Sigmoid colon (tissue), 7 donors: ENCODE data around the gene PUDP. TPM values are rescaled to one million over a fixed set of nuclear protein-coding genes. Genes with fewer than 3 reads are reported as not detected.
"Not testable (repeated sequence)": the region's sequence is repeated elsewhere in the genome, so short reads cannot be mapped to it uniquely, and the experiment has no call there.

Experiments
- DNase-seq: peaks from one replicate; pipeline ENCODE4 v3.0.0-alpha.2; 2019
- H3K27ac ChIP-seq, 4 donors: fragments of 200-600 bp; sonication (generic); one replicate each; pipeline ENCODE4 v1.5.1; 2016 to 2019; ENCODE audit warnings: mild to moderate bottlenecking in 1 of 4
- H3K27me3 ChIP-seq, 3 donors: fragments of 200-600 bp; sonication (generic); one replicate each; pipeline ENCODE4 v1.5.1; 2019; ENCODE audit warnings: mild to moderate bottlenecking in 1 of 3
- H3K36me3 ChIP-seq, 4 donors: fragments of 200-600 bp; sonication (generic); one replicate each; pipeline ENCODE4 v1.5.1; 2016 to 2019
- H3K4me1 ChIP-seq, 4 donors: fragments of 200-600 bp; sonication (generic); one replicate each; pipeline ENCODE4 v1.5.1; 2017 to 2019
- H3K4me3 ChIP-seq, 4 donors: fragments of 200-600 bp; sonication (generic); one replicate each; pipeline ENCODE4 v1.5.1; 2017 to 2019; ENCODE audit warnings: mild to moderate bottlenecking in 2 of 4, moderate library complexity in 1 of 4
- H3K9me3 ChIP-seq, 4 donors: fragments of 200-600 bp in 3 of 4; sonication (generic) in 3 of 4; one replicate each; pipeline versions ENCODE4 v1.5.1 to v1.6.1; 2013 to 2019
- EP300 ChIP-seq, 4 donors: sonication (generic); formaldehyde crosslinking; IDR thresholded peaks; one replicate each; pipeline ENCODE4 v1.6.1; 2017; ENCODE audit warnings: antibody characterized with exemption in 4 of 4
- POLR2A ChIP-seq, 2 donors: fragments of 450-650 bp; IDR thresholded peaks; one replicate each; pipeline ENCODE4 v1.6.1; 2016; ENCODE audit warnings: antibody characterized with exemption in 2 of 2, mild to moderate bottlenecking in 2 of 2, moderate library complexity in 2 of 2
- POLR2AphosphoS5 ChIP-seq, 4 donors: sonication (generic); formaldehyde crosslinking; IDR thresholded peaks; one replicate each; pipeline ENCODE4 v1.6.1; 2017; ENCODE audit warnings: antibody characterized with exemption in 4 of 4
- WGBS, 2 donors: extraction: QIAGEN DNeasy Blood & Tissue Kit; methylation state at CpG; one replicate each; pipeline ENCODE4 v1.1.7; 2013; 5-methylcytosine and 5-hydroxymethylcytosine counted together
- intact Hi-C: fragments of 100-400 bp; cut with DNase I; formaldehyde crosslinking; loops from one replicate; pipeline ENCODE4 v1.15.1; 2023
- polyA plus RNA-seq, 3 donors: library from polyadenylated mRNA; stranded (reverse); fragments of 200-250 nt; gene quantifications; one replicate each; pipeline ENCODE4 v1.2.3, GENCODE V29; 2013
- total RNA-seq, 4 donors: library from RNA; depleted of rRNA; stranded (reverse); fragments of >200 nt; gene quantifications; one replicate each; pipeline ENCODE4 v1.1.0, GENCODE V29; 2016
- TF ChIP-seq, protein P1 (sequence below), 4 experiments: fragments of 450-650 bp in 3 of 4; fragments of 200-600 bp in 1 of 4; IDR thresholded peaks; one replicate each; pipeline ENCODE4 v1.5.1; 2016 to 2019; ENCODE audit warnings: antibody characterized with exemption in 4 of 4, mild to moderate bottlenecking in 3 of 4, moderate library complexity in 2 of 4
- donor health status: healthy with polysubstance abuse.
- donor health status: Bipolar disorder and iron deficiency.
- donor health status: healthy.

The PUDP gene
- total and polyA plus RNA-seq, 7 donors: 6.9 to 29.4 (median 17.2) TPM

DNA sequence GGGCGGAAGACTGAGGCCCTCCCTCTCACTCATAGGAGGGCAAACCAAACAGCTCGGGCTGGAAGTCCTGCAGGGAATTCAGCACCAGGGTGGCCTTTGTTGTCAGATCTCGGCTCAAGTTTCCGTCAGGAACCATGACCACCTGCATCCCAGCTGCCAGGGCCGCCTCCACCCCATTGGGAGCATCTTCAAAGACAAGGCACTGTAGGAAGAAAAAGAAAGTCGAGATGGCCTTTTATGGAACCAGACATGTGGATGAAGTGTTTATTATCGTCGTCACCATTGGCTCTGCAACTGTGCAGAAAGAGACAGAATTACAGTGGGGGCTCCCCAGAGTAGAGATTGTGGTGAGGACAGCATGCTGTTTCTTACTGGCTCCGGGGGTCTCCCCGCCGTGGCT lies 97.7 kb downstream of the PUDP start:
- Histone ChIP-seq H3K36me3 (peaks cover 0 to 8% (median 0%) of the 10 kb centered on the region in 4 donors), H3K27ac (no peak overlapping the region), H3K27me3 (no peaks in the 10 kb centered on the region), H3K9me3 (no peaks in the 10 kb centered on the region), H3K4me3 (no peak overlapping the region), H3K4me1 (no peaks in the 10 kb centered on the region)
- TF ChIP-seq, protein P1, sequence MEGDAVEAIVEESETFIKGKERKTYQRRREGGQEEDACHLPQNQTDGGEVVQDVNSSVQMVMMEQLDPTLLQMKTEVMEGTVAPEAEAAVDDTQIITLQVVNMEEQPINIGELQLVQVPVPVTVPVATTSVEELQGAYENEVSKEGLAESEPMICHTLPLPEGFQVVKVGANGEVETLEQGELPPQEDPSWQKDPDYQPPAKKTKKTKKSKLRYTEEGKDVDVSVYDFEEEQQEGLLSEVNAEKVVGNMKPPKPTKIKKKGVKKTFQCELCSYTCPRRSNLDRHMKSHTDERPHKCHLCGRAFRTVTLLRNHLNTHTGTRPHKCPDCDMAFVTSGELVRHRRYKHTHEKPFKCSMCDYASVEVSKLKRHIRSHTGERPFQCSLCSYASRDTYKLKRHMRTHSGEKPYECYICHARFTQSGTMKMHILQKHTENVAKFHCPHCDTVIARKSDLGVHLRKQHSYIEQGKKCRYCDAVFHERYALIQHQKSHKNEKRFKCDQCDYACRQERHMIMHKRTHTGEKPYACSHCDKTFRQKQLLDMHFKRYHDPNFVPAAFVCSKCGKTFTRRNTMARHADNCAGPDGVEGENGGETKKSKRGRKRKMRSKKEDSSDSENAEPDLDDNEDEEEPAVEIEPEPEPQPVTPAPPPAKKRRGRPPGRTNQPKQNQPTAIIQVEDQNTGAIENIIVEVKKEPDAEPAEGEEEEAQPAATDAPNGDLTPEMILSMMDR (IDR thresholded peaks at IDR 0.05): no peak
- TF ChIP-seq POLR2A (IDR thresholded peaks at IDR 0.05): no peak
- TF ChIP-seq POLR2AphosphoS5 (IDR thresholded peaks at IDR 0.05): no peak
- no peak for TF ChIP-seq EP300 (IDR thresholded peaks at IDR 0.05)
- intact Hi-C loops: no loop called here
- DNase-seq: no peak
- WGBS, 2 donors: 49 to 88% methylated on average over 11 of the region's 11 CpGs

DNA sequence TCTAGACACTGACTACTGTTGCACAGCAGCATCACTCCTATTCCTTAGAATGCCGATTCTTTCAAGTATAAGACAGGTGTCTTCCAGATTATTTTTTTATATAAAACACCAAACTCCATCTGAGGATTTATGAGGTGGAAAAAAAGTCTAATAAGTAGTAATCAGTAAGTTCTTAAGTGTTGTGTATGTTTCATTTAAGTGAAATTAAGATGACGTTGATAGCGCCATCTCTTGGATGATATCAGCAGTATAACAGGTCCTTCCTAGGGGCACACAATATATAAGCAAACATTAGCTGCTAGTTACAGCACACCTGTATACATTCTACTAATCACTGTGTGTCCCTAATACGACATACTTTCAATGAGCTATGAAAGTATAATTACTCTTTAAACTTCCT lies 100.0 kb downstream of the PUDP start:
- Histone ChIP-seq H3K4me3 (no peak overlapping the region), H3K9me3 (no peaks in the 10 kb centered on the region), H3K4me1 (no peaks in the 10 kb centered on the region), H3K27ac (no peak overlapping the region), H3K27me3 (no peaks in the 10 kb centered on the region), H3K36me3 (peaks cover 0 to 8% (median 0%) of the 10 kb centered on the region in 4 donors)
- TF ChIP-seq, protein P1 (IDR thresholded peaks at IDR 0.05): no peak
- no peak for TF ChIP-seq POLR2A (IDR thresholded peaks at IDR 0.05)
- TF ChIP-seq EP300 (IDR thresholded peaks at IDR 0.05): no peak
- TF ChIP-seq POLR2AphosphoS5 (IDR thresholded peaks at IDR 0.05): no peak
- WGBS, 2 donors: 65 to 87% methylated on average over 4 of the region's 4 CpGs
- intact Hi-C loops: no loop called here
- no peak for DNase-seq

DNA sequence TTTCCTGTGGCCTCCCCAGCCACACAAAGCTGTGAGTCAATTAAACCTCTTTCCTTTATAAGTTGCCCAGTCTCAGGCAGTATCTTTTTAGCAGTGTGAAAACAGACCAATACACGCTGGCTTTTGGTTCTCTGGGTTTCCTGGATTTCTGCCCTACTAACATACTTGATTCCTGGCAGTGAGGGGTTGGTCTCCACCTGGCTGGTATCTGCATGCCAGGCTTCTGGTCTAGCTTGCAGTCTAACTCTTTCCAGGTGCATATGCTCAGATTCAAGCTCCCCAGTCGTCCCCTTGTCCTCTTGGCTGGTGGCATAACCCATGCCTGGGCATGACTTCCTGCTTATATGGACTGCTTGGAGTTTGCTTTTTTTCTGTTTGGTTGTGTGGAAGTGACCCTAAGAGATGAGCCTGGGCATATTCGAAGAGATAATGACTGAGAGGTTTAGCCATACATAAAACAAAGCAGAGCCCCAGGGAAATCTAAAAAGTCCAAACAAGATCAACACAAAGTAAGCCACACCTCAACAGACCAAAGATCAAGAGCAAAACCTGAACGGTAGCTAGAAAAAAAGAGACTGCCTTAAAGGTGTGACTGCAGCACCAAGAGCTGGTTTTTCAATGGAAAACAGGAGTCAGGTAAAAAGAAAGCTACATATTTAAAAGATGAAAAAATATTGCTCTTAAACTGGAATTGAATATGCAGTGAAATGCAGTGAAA lies 102.6 kb downstream of the PUDP start:
- Histone ChIP-seq H3K27ac (no peak overlapping the region), H3K9me3 (no peaks in the 10 kb centered on the region)

DNA sequence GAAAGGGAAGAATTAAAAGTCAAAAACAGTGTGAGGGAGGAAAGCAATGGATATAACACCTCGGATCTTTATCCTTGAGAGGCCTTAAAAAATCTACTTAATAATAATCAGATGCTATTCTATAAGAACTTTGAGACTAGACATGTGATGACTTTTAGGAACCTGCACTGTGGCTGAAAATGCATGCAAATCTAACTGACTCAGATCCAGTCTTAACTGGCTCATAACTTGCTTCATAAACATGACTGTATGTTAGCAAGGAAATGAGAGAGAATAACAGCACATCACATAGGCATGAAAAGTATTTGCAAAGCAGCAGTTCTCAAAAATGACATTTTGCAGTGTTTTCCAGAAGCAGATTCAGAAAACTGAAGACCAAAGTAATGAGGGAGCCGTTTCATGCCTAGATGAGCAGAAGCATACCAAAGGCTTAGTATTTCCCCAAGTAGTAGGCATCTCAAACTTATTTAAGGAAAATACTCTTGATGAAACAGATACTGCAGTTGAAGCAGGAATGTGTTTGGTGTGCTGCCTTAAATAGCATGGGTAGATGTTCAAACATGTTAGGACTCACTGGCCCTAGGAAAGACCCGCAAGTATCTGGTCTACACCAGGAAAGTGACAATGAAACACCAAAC lies 104.0 kb downstream of the PUDP start:
- 75 to 89% methylated on average over 2 to 3 of the region's 3 CpGs for WGBS, 2 donors
- intact Hi-C loops: not testable (repeated sequence)

More for the DNA sequence above, 102.6 kb downstream of the PUDP start:
- no peak for TF ChIP-seq EP300 (IDR thresholded peaks at IDR 0.05)
- TF ChIP-seq, protein P1 (IDR thresholded peaks at IDR 0.05): no peak
- TF ChIP-seq POLR2AphosphoS5 (IDR thresholded peaks at IDR 0.05): no peak
- TF ChIP-seq POLR2A (IDR thresholded peaks at IDR 0.05): no peak
- H3K4me1 ChIP-seq: no peaks in the 10 kb centered on the region
- intact Hi-C loops: no loop called here
- 38 to 50% methylated on average over 4 of the region's 4 CpGs for WGBS, 2 donors
- H3K4me3 ChIP-seq: no peak overlapping the region
- no peak for DNase-seq
- H3K27me3 ChIP-seq: no peaks in the 10 kb centered on the region
- peaks cover 0 to 8% (median 0%) of the 10 kb centered on the region in 4 donors for H3K36me3 ChIP-seq

DNA sequence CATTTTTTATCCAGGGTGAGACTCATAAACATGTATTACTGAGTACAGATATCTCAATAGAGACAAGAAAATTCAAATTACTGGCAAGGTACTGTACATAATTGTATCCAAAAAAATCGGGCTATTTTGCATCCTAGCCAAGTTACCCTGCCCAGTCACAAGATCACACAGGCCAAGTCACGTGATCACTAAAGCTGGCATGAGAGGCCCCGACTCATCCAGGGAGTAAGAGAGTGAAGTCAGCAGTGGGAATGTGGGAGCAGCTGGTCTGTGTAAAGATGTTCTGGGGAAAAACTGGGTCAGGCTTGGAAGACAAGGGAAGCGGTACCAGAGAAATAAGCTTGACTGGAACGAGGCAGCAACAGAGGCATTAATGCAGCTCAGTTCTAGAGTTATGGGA lies 119.7 kb downstream of the PUDP start:
- intact Hi-C loops: no loop called here
- no peak overlapping the region for H3K4me3 ChIP-seq
- H3K4me1 ChIP-seq: no peaks in the 10 kb centered on the region
- TF ChIP-seq POLR2A (IDR thresholded peaks at IDR 0.05) (no peak), EP300 (IDR thresholded peaks at IDR 0.05) (no peak), POLR2AphosphoS5 (IDR thresholded peaks at IDR 0.05) (no peak)
- TF ChIP-seq, protein P1 (IDR thresholded peaks at IDR 0.05): no peak
- H3K27ac ChIP-seq: no peak overlapping the region
- H3K9me3 ChIP-seq: no peaks in the 10 kb centered on the region
- no peaks in the 10 kb centered on the region for H3K27me3 ChIP-seq
- no peak for DNase-seq
- WGBS, 2 donors: 65 to 76% methylated on average over 5 of the region's 5 CpGs
- no peaks in the 10 kb centered on the region for H3K36me3 ChIP-seq

More for the DNA sequence above, 104.0 kb downstream of the PUDP start:
- H3K4me3 ChIP-seq, H3K27me3 ChIP-seq, DNase-seq, H3K27ac ChIP-seq, H3K36me3 ChIP-seq, H3K9me3 ChIP-seq, H3K4me1 ChIP-seq: not testable (repeated sequence)
